Measurements from ENCODE around the gene PRPF39. TPM values are rescaled to one million over a fixed set of nuclear protein-coding genes. Genes with fewer than 3 reads are reported as not detected.
"Not testable (repeated sequence)": the region's sequence is repeated elsewhere in the genome, so short reads cannot be mapped to it uniquely, and the experiment has no call there.

The PRPF39 gene
- total RNA-seq, 1 experiment from 2014 or later = 22.7 TPM

DNA sequence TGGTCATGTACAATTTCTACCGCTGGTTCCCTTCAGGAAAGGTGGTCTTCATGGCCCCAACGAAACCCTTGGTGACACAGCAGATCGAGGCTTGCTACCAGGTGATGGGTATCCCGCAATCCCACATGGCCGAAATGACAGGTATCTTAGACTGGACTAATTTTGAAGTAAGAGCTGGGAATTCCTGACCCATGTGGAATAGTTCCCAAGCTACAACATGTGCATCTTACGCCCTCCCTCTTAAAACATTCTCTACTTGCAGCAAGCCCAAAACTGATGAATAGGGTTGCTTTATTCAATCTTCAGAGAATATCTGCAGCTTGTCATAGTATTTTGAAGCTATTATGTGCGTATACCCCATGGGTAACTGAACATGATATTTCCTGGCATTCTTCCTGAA is 52.5 kb downstream of the PRPF39 start:
- no peaks in the 10 kb centered on the region for H3K27me3 ChIP-seq (ENCODE audit: control insufficient read depth, insufficient read depth, low read length)
- DNase-seq = no peak
- no peaks in the 10 kb centered on the region for H3K36me3 ChIP-seq (replicated peaks; ENCODE audit: control insufficient read depth, insufficient read depth, low read length)
- peak overlapping the region; percentile 95 for H3K4me3 ChIP-seq (ENCODE audit: insufficient read depth, low read depth, low read length)

DNA sequence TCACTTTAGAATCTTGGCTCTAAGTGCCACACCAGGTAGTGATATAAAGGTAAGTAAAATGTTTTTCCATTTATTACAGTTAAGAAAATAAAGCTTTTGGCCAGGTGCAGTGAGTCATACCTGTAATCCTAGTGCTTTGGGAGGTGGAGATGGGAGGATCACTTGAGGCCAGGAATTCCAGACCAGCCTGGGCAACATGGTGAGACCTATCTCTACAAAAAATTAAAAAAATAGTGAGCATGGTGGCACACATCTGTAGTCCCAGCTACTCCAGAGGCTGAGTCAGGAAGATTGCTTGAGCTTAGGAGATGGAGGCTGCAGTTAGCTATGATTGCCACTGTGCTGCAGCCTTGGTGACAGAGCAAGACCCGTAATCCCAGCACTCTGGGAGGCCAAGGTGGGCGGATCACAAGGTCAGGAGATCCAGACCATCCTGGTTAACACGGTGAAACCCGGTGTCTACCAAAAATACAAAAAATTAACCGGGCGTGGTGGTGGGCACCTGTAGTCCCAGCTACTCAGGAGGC is 56.8 kb downstream of the PRPF39 start:
- Histone ChIP-seq H3K36me3 (replicated peaks; ENCODE audit: control insufficient read depth, insufficient read depth, low read length) (no peaks in the 10 kb centered on the region), H3K4me3 (ENCODE audit: insufficient read depth, low read depth, low read length) (no peak overlapping the region), H3K27me3 (ENCODE audit: control insufficient read depth, insufficient read depth, low read length) (no peaks in the 10 kb centered on the region)
- no peak for DNase-seq

DNA sequence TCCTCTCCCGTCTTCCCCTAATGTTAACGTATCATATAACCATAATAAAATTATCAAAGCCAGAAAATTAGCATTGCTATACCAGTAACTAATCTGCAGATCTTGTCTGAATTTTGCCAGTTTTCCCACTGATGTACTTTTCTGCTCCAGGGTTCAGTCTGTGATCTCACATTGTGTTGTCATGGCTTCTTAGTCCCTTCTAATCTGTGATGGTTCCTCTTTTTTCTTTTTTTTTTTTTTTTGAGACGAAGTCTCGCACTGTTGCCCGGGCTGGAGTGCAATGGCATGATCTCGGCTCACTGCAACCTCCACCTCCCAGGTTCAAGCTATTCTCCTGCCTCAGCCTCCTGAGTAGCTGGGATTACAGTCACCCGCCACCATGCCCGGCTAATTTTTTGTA is 58.2 kb downstream of the PRPF39 start:
- H3K27me3 ChIP-seq (ENCODE audit: control insufficient read depth, insufficient read depth, low read length); DNase-seq; H3K36me3 ChIP-seq (replicated peaks; ENCODE audit: control insufficient read depth, insufficient read depth, low read length); H3K4me3 ChIP-seq (ENCODE audit: insufficient read depth, low read depth, low read length): not testable (repeated sequence)

DNA sequence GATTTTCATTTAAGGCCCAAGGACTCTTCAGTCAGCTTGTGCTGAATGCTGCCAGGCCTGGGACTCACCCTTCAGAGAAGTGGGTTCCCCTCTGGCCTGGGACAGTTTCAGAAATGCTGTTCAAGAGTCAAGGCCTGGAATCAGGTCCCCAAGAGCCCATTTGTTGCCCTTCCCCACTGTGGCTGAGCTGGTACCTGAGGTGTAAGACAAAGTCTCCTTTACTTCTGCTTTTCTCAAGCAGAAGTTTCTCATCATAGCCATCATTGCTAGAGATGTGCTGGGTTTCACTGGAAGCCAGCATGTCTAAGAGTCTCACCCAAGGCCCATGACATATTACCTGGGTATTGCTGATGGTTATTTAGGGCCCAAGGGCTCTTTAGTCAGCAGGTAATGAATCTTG is 60.7 kb downstream of the PRPF39 start:
- H3K36me3 ChIP-seq (replicated peaks; ENCODE audit: control insufficient read depth, insufficient read depth, low read length) = no peaks in the 10 kb centered on the region
- H3K27me3 ChIP-seq (ENCODE audit: control insufficient read depth, insufficient read depth, low read length) = no peaks in the 10 kb centered on the region
- H3K4me3 ChIP-seq (ENCODE audit: insufficient read depth, low read depth, low read length) = no peak overlapping the region
- no peak for DNase-seq

DNA sequence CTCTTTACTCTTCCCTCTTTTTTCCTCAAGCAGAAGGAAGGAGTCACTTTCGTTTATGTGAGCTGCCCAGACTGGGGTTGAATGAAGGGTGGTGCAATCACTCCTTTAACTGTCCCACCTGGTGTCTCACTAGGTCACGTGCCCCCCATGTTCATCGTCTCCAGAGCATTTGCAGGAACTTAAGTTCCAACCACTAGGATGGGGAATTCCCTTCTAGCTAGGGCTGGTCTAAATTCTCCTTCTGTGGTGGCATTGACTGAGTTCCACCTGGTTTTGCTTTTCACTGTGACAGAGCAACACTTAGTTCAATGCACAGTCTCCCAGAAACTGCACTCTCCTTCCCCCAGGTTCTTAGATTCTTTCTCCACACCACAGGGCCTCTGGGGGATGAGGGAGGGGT is 61.3 kb downstream of the PRPF39 start:
- no peaks in the 10 kb centered on the region for H3K36me3 ChIP-seq (replicated peaks; ENCODE audit: control insufficient read depth, insufficient read depth, low read length)
- H3K4me3 ChIP-seq (ENCODE audit: insufficient read depth, low read depth, low read length) = no peak overlapping the region
- H3K27me3 ChIP-seq (ENCODE audit: control insufficient read depth, insufficient read depth, low read length) = no peaks in the 10 kb centered on the region
- DNase-seq = no peak

DNA sequence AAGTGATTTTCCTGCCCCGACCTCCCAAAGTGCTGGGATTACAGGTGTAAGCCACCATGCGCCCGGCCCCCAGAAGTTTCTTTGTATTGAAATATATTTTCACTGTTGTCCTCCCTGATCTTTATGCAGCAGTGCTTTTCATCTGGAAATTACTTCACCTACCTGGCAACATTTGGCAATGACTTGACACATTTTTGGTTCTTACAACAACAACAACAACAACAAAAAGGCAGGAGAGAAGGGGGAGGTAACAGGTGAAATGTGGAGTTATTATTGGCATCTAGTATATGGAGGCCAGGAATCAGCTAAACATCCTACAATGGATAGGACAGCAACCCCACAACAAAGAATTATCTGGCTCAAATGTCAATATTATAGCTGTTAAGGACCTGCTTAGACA is 65.7 kb downstream of the PRPF39 start:
- H3K4me3 ChIP-seq (ENCODE audit: insufficient read depth, low read depth, low read length) = no peak overlapping the region
- H3K36me3 ChIP-seq (replicated peaks; ENCODE audit: control insufficient read depth, insufficient read depth, low read length) = no peaks in the 10 kb centered on the region
- no peaks in the 10 kb centered on the region for H3K27me3 ChIP-seq (ENCODE audit: control insufficient read depth, insufficient read depth, low read length)
- DNase-seq = no peak

DNA sequence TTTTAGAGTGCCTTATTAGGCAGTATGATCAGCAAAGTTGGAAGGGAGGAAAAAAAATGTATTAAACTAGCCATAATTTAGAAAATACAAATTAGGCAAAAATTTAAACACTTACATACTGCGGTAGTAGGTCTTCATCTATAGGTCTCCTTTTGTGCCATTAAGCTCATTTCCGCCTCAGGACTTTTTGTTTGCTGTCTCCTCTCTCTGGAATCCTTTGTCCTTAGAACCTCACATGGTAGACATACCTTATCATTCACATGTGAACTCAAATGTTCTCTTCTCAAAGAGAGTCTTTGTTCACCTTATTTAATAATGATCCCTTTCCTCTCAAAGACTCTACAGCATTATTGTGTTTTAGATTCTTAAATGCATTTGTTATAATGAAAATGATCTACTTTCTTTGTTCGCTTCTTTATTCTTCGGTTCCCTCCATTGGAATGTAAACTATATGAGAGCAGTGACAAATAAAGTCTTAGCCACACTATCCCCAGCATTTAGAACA is 66.5 kb downstream of the PRPF39 start:
- H3K27me3 ChIP-seq (ENCODE audit: control insufficient read depth, insufficient read depth, low read length) = no peaks in the 10 kb centered on the region
- no peak overlapping the region for H3K4me3 ChIP-seq (ENCODE audit: insufficient read depth, low read depth, low read length)
- no peaks in the 10 kb centered on the region; the same call in 1 of the 2 replicates for H3K36me3 ChIP-seq (replicated peaks; ENCODE audit: control insufficient read depth, insufficient read depth, low read length)
- no peak for DNase-seq

DNA sequence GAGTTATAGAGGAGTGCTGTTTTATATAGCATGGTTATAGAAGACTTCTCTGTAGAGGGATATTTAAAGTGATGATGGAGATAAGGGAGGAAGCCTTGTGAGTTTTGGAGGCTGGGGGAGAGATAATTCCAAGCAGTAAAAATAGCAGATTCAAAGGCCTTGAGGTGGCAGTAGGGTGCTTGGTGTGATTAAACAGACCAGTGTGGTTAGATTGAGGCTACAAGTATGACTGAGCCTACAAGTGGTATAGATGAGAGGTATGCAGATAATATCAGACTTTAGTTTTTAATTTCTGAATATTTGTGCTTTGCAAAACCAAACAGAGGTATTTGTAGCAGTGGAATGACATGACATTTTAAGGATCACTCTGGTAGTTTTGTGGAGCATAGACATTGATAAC is 72.2 kb downstream of the PRPF39 start:
- DNase-seq = no peak
- no peak overlapping the region for H3K4me3 ChIP-seq (ENCODE audit: insufficient read depth, low read depth, low read length)

More for the DNA sequence above, 72.2 kb downstream of the PRPF39 start:
- no peaks in the 10 kb centered on the region for H3K27me3 ChIP-seq (ENCODE audit: control insufficient read depth, insufficient read depth, low read length)
- H3K36me3 ChIP-seq (replicated peaks; ENCODE audit: control insufficient read depth, insufficient read depth, low read length) = peaks cover 1% of the 10 kb centered on the region; the same call in 1 of the 2 replicates

Other genes starting within 250 kb of the PRPF39 start
- 6.2 and 7.6 TPM in 2 replicates for gene KLHL28, start 122.2 kb upstream of the PRPF39 start, total RNA-seq (2014; rRNA removed; shearing (Covaris generic))
- gene TOGARAM1, start 121.9 kb upstream of the PRPF39 start, total RNA-seq (2014; rRNA removed; shearing (Covaris generic)) = 4.7 and 7.4 TPM in 2 replicates
- gene FKBP3, start 50.4 kb downstream of the PRPF39 start, total RNA-seq (2014; rRNA removed; shearing (Covaris generic)) = 53.0 and 54.0 TPM in 2 replicates
- gene FANCM, start 51.8 kb downstream of the PRPF39 start, total RNA-seq (2014; rRNA removed; shearing (Covaris generic)) = 9.1 and 14.6 TPM in 2 replicates
- 46.3 and 73.3 TPM in 2 replicates for gene MIS18BP1, start 169.1 kb downstream of the PRPF39 start, total RNA-seq (2014; rRNA removed; shearing (Covaris generic))

Data from H7 (cell line).